Fibroblast of lung (primary cell): Measurements from ENCODE around the gene TTLL10. TPM values are rescaled to one million over a fixed set of nuclear protein-coding genes. Genes with fewer than 3 reads are reported as not detected.

Source experiments
- DNase-seq, 2 donors: peaks; one replicate each; pipeline versions ENCODE4 v3.0.0 to v3.0.0-alpha.2; 2010; ENCODE audit warnings: low read depth in 2 of 2
- H2AFZ ChIP-seq: 2 replicates; pipeline ENCODE4 v1.5.1; 2012; ENCODE audit warnings: low read length, control low read depth, inconsistent platforms
- H3K27ac ChIP-seq: 2 replicates; pipeline ENCODE4 v1.5.1; 2011; ENCODE audit warnings: low read length, control low read depth; ENCODE audit not compliant: insufficient read depth
- H3K27me3 ChIP-seq: 2 replicates; pipeline ENCODE4 v1.5.1; 2011; ENCODE audit warnings: mild to moderate bottlenecking, low read length; ENCODE audit not compliant: control insufficient read depth, insufficient read depth
- H3K36me3 ChIP-seq: 2 replicates; pipeline ENCODE4 v1.5.1; 2011; ENCODE audit warnings: low read length; ENCODE audit not compliant: control insufficient read depth, insufficient read depth
- H3K4me1 ChIP-seq: 2 replicates; pipeline ENCODE4 v1.5.1; 2011; ENCODE audit warnings: low read length; ENCODE audit not compliant: control insufficient read depth, insufficient read depth; ENCODE audit errors: extremely low read depth
- H3K4me2 ChIP-seq: 2 replicates; pipeline ENCODE4 v1.5.1; 2011; ENCODE audit warnings: low read length, control low read depth; ENCODE audit not compliant: insufficient read depth; ENCODE audit errors: extremely low read depth
- H3K4me3 ChIP-seq, 4 experiments: fragments of 200-600 bp in 1 of 4; sonication (generic) in 1 of 4; replicated peaks in 1 of 4; 2 replicates each; pipeline ENCODE4 v1.5.1; 2011 to 2016; ENCODE audit warnings: low read length in 4 of 4, low read depth in 3 of 4, mild to moderate bottlenecking in 3 of 4, control low read depth in 2 of 4, inconsistent platforms in 1 of 4, mixed read lengths in 1 of 4; ENCODE audit not compliant: insufficient read depth in 1 of 4; ENCODE audit errors: control extremely low read depth in 1 of 4
- H3K79me2 ChIP-seq: 2 replicates; pipeline ENCODE4 v1.5.1; 2012; ENCODE audit warnings: mild to moderate bottlenecking, low read length, inconsistent platforms; ENCODE audit not compliant: control insufficient read depth, insufficient read depth
- H3K9ac ChIP-seq: 2 replicates; pipeline ENCODE4 v1.5.1; 2011; ENCODE audit warnings: mild to moderate bottlenecking, low read length, control low read depth; ENCODE audit not compliant: insufficient read depth
- H3K9me3 ChIP-seq: 2 replicates; pipeline ENCODE4 v1.5.1; 2012; ENCODE audit warnings: low read depth, low read length; ENCODE audit not compliant: control insufficient read depth, insufficient read depth
- H4K20me1 ChIP-seq: 2 replicates; pipeline ENCODE4 v1.5.1; 2011; ENCODE audit warnings: low read length; ENCODE audit not compliant: control insufficient read depth, insufficient read depth; ENCODE audit errors: extremely low read depth
- EZH2 ChIP-seq: IDR thresholded peaks from 2 replicates; pipeline ENCODE4 v1.5.1; 2012; ENCODE audit warnings: low read length, control low read depth, mild to moderate bottlenecking; ENCODE audit errors: missing control alignments
- polyA plus RNA-seq, 2 donors: library from polyadenylated mRNA; depleted of rRNA in 1 of 2; stranded (reverse) in 1 of 2; unstranded in 1 of 2; fragments of >200 nt; gene quantifications; 2 replicates each; pipeline ENCODE4 v1.2.1, GENCODE V29; 2011 to 2012; ENCODE audit warnings: missing spikeins in 1 of 2
- total RNA-seq: library from RNA; depleted of rRNA; stranded (reverse); fragments of >200 nt; gene quantifications from 2 replicates; pipeline ENCODE4 v1.2.1, GENCODE V29; 2014
- TF ChIP-seq, protein P1 (sequence below), 2 donors: IDR thresholded peaks in 1 of 2; conservative IDR thresholded peaks in 1 of 2; 1 replicate in 1 of 2; 2 replicates in 1 of 2; pipeline ENCODE4 v1.5.1; 2011 to 2012; ENCODE audit warnings: low read length in 2 of 2, control low read depth in 1 of 2, inconsistent platforms in 1 of 2, low read depth in 1 of 2, mild to moderate bottlenecking in 1 of 2

The TTLL10 gene
- total and polyA plus RNA-seq, 2 donors (not counting 1 experiment from before 2014, with no cell fraction given), result not detected

DNA sequence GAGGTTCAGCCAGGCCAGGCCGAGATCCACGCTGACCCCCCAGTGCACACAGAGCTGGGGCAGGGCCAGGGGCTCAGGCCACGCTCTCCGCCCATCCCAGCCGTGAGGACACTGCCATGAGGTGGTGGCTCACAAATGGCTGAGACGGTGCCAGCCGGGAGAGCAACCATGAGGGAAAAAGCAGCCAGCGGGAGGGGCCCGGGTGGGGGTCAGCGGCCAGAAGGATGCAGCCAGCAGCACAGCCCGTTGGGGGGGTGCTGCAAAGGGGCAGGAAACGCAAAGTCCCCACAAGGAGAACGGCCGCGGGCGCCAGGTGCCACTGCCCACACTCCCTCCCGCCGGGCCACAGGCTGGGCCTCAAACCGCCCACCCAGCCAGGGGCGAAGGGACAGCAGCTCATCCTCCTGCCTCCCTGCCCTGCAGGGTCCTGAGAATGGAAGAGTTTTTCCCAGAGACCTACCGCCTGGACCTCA, 8.3 kb downstream of the TTLL10 start:
- Histone ChIP-seq H3K4me2 (no peak overlapping the region), H3K4me1 (no peaks in the 10 kb centered on the region), H3K27ac (no peak overlapping the region), H3K27me3 (peaks cover 5% of the 10 kb centered on the region), H4K20me1 (no peaks in the 10 kb centered on the region), H3K36me3 (no peaks in the 10 kb centered on the region), H3K9ac (no peak overlapping the region), H3K9me3 (no peaks in the 10 kb centered on the region), H2AFZ (no peak overlapping the region), H3K79me2 (no peaks in the 10 kb centered on the region), H3K4me3 (no peak overlapping the region)
- no peak for TF ChIP-seq EZH2
- TF ChIP-seq, protein P1, sequence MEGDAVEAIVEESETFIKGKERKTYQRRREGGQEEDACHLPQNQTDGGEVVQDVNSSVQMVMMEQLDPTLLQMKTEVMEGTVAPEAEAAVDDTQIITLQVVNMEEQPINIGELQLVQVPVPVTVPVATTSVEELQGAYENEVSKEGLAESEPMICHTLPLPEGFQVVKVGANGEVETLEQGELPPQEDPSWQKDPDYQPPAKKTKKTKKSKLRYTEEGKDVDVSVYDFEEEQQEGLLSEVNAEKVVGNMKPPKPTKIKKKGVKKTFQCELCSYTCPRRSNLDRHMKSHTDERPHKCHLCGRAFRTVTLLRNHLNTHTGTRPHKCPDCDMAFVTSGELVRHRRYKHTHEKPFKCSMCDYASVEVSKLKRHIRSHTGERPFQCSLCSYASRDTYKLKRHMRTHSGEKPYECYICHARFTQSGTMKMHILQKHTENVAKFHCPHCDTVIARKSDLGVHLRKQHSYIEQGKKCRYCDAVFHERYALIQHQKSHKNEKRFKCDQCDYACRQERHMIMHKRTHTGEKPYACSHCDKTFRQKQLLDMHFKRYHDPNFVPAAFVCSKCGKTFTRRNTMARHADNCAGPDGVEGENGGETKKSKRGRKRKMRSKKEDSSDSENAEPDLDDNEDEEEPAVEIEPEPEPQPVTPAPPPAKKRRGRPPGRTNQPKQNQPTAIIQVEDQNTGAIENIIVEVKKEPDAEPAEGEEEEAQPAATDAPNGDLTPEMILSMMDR (conservative IDR thresholded peaks at IDR 0.05 in 1 of 2, IDR thresholded peaks at IDR 0.05 in 1 of 2; ENCODE audit: low read depth in 1 of 2, low read length in 2 of 2), result no peak
- no peak for DNase-seq

- H3K9me3 ChIP-seq, result no peaks in the 10 kb centered on the region
- H3K4me2 ChIP-seq, result no peak overlapping the region
- no peaks in the 10 kb centered on the region for H3K4me1 ChIP-seq
- no peak overlapping the region for H3K27ac ChIP-seq
- no peak overlapping the region for H3K9ac ChIP-seq
- H2AFZ ChIP-seq, result no peak overlapping the region
- no peaks in the 10 kb centered on the region for H4K20me1 ChIP-seq
- DNase-seq, result no peak
- H3K36me3 ChIP-seq, result no peaks in the 10 kb centered on the region
- no peak overlapping the region for H3K4me3 ChIP-seq
- no peaks in the 10 kb centered on the region for H3K79me2 ChIP-seq
- peaks cover 3% of the 10 kb centered on the region for H3K27me3 ChIP-seq
- TF ChIP-seq EZH2, result no peak
- TF ChIP-seq, protein P1 (conservative IDR thresholded peaks at IDR 0.05 in 1 of 2, IDR thresholded peaks at IDR 0.05 in 1 of 2; ENCODE audit: low read depth in 1 of 2, low read length in 2 of 2), result no peak
Observed at GRCh38 chr1:1182491-1183220, 9.0 kb downstream of the TTLL10 start.

- TF ChIP-seq EZH2, result no peak
- TF ChIP-seq, protein P1 (conservative IDR thresholded peaks at IDR 0.05 in 1 of 2, IDR thresholded peaks at IDR 0.05 in 1 of 2; ENCODE audit: low read depth in 1 of 2, low read length in 2 of 2), result no peak
- Histone ChIP-seq H3K4me1 (no peaks in the 10 kb centered on the region), H3K9me3 (no peaks in the 10 kb centered on the region), H3K9ac (no peak overlapping the region), H3K36me3 (no peaks in the 10 kb centered on the region), H4K20me1 (no peaks in the 10 kb centered on the region), H3K27me3 (peaks cover 3% of the 10 kb centered on the region), H3K4me2 (no peak overlapping the region), H3K4me3 (no peak overlapping the region), H3K79me2 (no peaks in the 10 kb centered on the region), H2AFZ (no peak overlapping the region), H3K27ac (no peak overlapping the region)
- DNase-seq, result no peak
Observed at GRCh38 chr1:1183221-1183747, 9.6 kb downstream of the TTLL10 start.
